Karpas-422 (cell line): ENCODE results near the gene CRELD1. TPM values are rescaled to one million over a fixed set of nuclear protein-coding genes. Genes with fewer than 3 reads are reported as not detected.
A peak's percentile ranks its signal among the peaks of the same experiment; 100 is the strongest.

Source experiments
- DNase-seq: peaks from one replicate; pipeline ENCODE4 v3.0.0-alpha.2; 2015
- H2AFZ ChIP-seq: fragments of 200-600 bp; sonication (generic); 2 replicates; pipeline ENCODE4 v1.6.1; 2014; ENCODE audit warnings: antibody characterized with exemption, low read length, mixed read lengths
- H3K27ac ChIP-seq: fragments of 200-600 bp; sonication (generic); 2 replicates; pipeline ENCODE4 v1.5.1; 2014; ENCODE audit warnings: mild to moderate bottlenecking, low read length, moderate library complexity
- H3K27me3 ChIP-seq: fragments of 200-600 bp; sonication (generic); 2 replicates; pipeline ENCODE4 v1.6.1; 2014; ENCODE audit warnings: low read length, mixed read lengths
- H3K36me3 ChIP-seq: fragments of 200-600 bp; sonication (generic); 2 replicates; pipeline ENCODE4 v1.6.1; 2014; ENCODE audit warnings: low read length, mixed read lengths; ENCODE audit not compliant: insufficient read depth
- H3K4me1 ChIP-seq: fragments of 200-600 bp; sonication (generic); 2 replicates; pipeline ENCODE4 v1.6.1; 2014; ENCODE audit warnings: mild to moderate bottlenecking, low read length, mixed read lengths
- H3K4me2 ChIP-seq: fragments of 200-600 bp; sonication (generic); 2 replicates; pipeline ENCODE4 v1.6.1; 2014; ENCODE audit warnings: low read length, low read depth, mild to moderate bottlenecking; ENCODE audit not compliant: poor library complexity, severe bottlenecking
- H3K4me3 ChIP-seq: fragments of 200-600 bp; sonication (generic); 2 replicates; pipeline ENCODE4 v1.5.1; 2014; ENCODE audit warnings: mild to moderate bottlenecking, antibody characterized with exemption, low read length, mixed read lengths
- H3K79me2 ChIP-seq: fragments of 200-600 bp; sonication (generic); 2 replicates; pipeline ENCODE4 v1.6.1; 2014; ENCODE audit warnings: mild to moderate bottlenecking, low read length, mixed read lengths
- H3K9ac ChIP-seq: fragments of 200-600 bp; sonication (generic); 2 replicates; pipeline ENCODE4 v1.6.0; 2014; ENCODE audit warnings: low read length
- H3K9me2 ChIP-seq: fragments of 200-600 bp; sonication (generic), shearing (Covaris generic); replicated peaks from 2 replicates; pipeline ENCODE4 v1.6.0; 2014; ENCODE audit warnings: mild to moderate bottlenecking, low read length, moderate library complexity; ENCODE audit not compliant: insufficient read depth
- H3K9me3 ChIP-seq: fragments of 300-700, 200-600 bp; sonication (generic); 2 replicates; pipeline ENCODE4 v1.6.1; 2014; ENCODE audit warnings: low read length, mixed read lengths
- H4K20me1 ChIP-seq: fragments of 200-600 bp; sonication (generic); 2 replicates; pipeline ENCODE4 v1.6.1; 2014; ENCODE audit warnings: mild to moderate bottlenecking, antibody characterized with exemption, low read length, low read depth; ENCODE audit not compliant: insufficient read depth
- total RNA-seq: library from RNA; depleted of rRNA; stranded (reverse); fragments of >200 nt; shearing (Covaris generic); gene quantifications from 2 replicates; pipeline ENCODE4 v1.2.3, GENCODE V29; 2014; ENCODE audit warnings: low replicate concordance

The CRELD1 gene
- total RNA-seq, 1 experiment from 2014 or later: 5.6 TPM

DNA sequence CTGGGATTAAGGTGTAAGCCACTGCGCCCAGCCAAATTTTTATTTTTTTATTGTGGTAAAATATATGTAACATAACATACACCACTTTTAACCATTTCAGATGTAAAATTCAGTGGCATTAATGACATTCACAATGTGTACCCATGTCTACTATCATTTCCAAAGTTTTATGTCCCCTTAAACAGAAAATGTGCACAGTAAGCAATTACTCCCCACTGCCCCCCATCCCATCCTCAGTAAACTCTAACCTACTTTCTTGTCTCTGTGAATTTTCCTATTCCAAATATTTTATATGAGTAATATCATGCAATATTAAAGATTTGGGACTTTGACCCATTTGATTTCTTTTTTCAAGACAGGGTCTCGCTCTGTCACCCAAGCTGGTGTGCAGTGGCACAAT is 33.2 kb downstream of the CRELD1 start:
- no peak overlapping the region for H3K4me3 ChIP-seq
- H3K36me3 ChIP-seq: peaks cover 18% of the 10 kb centered on the region
- no peak overlapping the region for H3K27ac ChIP-seq
- no peak overlapping the region for H2AFZ ChIP-seq
- H3K4me1 ChIP-seq: no peaks in the 10 kb centered on the region
- H3K9ac ChIP-seq: no peak overlapping the region
- H3K4me2 ChIP-seq: no peak overlapping the region
- no peaks in the 10 kb centered on the region for H3K9me3 ChIP-seq
- no peaks in the 10 kb centered on the region for H4K20me1 ChIP-seq
- H3K27me3 ChIP-seq: no peaks in the 10 kb centered on the region
- H3K9me2 ChIP-seq: no peaks in the 10 kb centered on the region
- H3K79me2 ChIP-seq: no peaks in the 10 kb centered on the region
- DNase-seq: no peak

DNA sequence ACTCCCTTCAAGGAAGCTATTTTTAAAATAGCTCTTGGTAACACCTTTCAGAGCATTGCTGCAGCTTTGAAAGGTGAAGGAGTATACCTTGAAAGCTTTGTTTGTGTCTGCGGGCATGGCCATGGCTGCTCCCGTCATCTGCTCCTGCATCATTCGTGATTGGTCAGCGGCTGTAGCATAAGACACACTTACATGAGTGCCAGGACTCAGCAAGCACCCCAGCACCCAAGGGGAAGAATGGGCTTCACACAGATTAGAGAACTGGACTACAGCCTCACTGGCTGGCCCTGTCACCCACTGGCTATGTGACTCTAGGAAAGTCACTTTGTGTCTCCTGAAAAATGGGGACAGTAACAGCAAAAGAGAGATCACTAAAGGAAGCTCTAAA is 36.0 kb downstream of the CRELD1 start:
- no peak for DNase-seq
- Histone ChIP-seq H3K9me2 (no peaks in the 10 kb centered on the region), H4K20me1 (no peaks in the 10 kb centered on the region), H3K4me2 (no peak overlapping the region), H3K27me3 (no peaks in the 10 kb centered on the region), H3K4me3 (no peak overlapping the region), H3K79me2 (no peaks in the 10 kb centered on the region), H3K27ac (no peak overlapping the region), H3K4me1 (no peaks in the 10 kb centered on the region), H3K36me3 (peaks cover 23% of the 10 kb centered on the region), H3K9ac (no peak overlapping the region), H3K9me3 (no peaks in the 10 kb centered on the region), H2AFZ (no peak overlapping the region)

DNA sequence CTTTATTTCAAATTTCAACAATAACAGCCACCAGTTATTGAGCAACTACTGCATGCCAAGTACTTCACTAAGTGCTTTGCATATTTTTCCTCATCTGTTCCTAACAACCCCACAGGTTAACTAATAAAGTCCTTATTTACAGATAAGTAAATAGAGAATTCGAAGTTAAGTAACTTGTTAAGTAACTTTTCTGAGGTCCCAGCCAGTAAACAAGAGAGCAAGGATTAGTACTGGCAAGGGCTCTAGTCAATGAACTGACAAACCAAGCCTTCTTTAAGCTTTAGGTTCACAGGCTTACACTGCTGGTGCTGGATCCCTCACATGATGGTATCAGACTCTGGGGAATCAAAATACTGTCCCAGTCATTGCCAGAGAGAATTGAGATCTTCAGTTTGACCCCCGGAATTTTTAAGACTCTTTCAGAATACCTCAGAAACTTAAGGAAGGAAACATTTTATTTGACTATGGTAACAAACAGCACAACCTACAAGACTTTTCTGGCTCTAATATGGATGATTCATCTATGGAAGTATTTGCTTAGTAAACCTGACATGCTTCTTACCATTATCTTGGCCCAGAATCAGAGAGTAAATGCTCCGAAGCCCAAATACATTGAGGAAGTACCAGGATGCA is 36.5 kb downstream of the CRELD1 start:
- no peak overlapping the region for H3K9ac ChIP-seq
- no peak for DNase-seq
- no peaks in the 10 kb centered on the region for H3K27me3 ChIP-seq
- H3K4me3 ChIP-seq: no peak overlapping the region
- H3K27ac ChIP-seq: no peak overlapping the region
- no peaks in the 10 kb centered on the region for H3K9me2 ChIP-seq
- no peaks in the 10 kb centered on the region for H3K9me3 ChIP-seq
- H3K4me1 ChIP-seq: no peaks in the 10 kb centered on the region
- H3K4me2 ChIP-seq: no peak overlapping the region
- H4K20me1 ChIP-seq: no peaks in the 10 kb centered on the region
- H3K36me3 ChIP-seq: peaks cover 23% of the 10 kb centered on the region
- H3K79me2 ChIP-seq: no peaks in the 10 kb centered on the region
- H2AFZ ChIP-seq: no peak overlapping the region

- Histone ChIP-seq H3K79me2 (peaks cover 24% of the 10 kb centered on the region), H3K9me3 (no peaks in the 10 kb centered on the region), H4K20me1 (no peaks in the 10 kb centered on the region), H2AFZ (no peak overlapping the region), H3K4me3 (no peak overlapping the region), H3K9ac (no peak overlapping the region), H3K4me2 (no peak overlapping the region), H3K36me3 (peaks cover 12% of the 10 kb centered on the region; the same call in 1 of the 2 replicates), H3K27ac (no peak overlapping the region), H3K4me1 (no peaks in the 10 kb centered on the region), H3K27me3 (no peaks in the 10 kb centered on the region), H3K9me2 (no peaks in the 10 kb centered on the region)
- no peak for DNase-seq
Measured at GRCh38 chr3:9976721-9977709, 43.4 kb downstream of the CRELD1 start.

DNA sequence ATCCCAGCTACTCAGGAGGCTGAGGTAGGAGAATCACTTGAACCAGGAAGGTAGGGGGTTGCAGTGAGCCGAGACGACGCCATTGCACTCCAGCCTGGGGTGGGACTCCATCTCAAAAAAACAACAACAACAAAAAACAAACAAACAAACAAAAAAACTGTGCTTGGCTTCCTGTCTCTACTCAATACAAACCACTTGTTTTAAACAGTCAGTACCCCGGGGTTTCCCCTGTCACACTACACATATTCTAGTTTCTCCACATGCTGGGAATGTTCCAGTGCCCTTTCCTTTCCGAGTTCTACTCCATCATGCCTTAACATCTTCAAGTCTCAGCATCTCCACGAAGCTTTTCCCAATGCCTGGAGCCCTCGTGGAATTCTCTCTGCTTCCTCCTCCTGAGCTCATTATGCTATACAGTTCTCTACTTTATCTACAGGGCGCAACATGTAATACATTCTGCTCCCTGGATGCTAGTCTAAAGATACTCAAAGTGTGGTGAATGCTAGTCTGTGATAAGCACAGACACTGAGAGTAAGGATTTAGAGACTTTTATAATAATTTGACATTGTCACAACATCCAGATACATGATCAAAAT is 45.2 kb downstream of the CRELD1 start:
- DNase-seq: no peak
- Histone ChIP-seq H3K9me3 (no peaks in the 10 kb centered on the region), H3K4me2 (no peak overlapping the region), H4K20me1 (no peaks in the 10 kb centered on the region), H3K79me2 (peaks cover 39% of the 10 kb centered on the region), H3K9me2 (no peaks in the 10 kb centered on the region), H3K4me1 (no peaks in the 10 kb centered on the region), H2AFZ (no peak overlapping the region), H3K36me3 (peaks cover 12% of the 10 kb centered on the region; the same call in 1 of the 2 replicates), H3K4me3 (no peak overlapping the region), H3K27ac (no peak overlapping the region), H3K9ac (no peak overlapping the region), H3K27me3 (no peaks in the 10 kb centered on the region)

DNA sequence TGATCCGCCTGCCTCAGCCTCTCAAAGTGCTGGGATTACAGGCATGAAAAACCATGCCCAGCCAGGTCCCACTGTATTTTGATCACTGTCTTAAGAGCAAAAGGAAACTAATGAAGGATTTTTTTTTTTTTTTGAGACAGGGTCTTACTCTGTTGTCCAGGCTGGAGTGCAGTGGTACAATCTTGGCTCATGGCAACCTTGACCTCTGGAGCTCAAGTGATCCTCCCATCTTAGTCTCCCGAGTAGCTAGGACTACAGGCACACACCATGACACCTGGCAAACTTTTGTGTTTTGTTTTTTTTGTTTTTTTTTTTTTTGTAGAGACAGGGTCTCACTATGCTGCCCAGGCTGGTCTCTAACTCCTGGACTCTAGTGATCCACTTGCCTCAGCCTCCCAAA is 46.6 kb downstream of the CRELD1 start:
- Histone ChIP-seq H3K9me2 (no peaks in the 10 kb centered on the region), H3K4me2 (no peak overlapping the region), H3K79me2 (peaks cover 47% of the 10 kb centered on the region), H3K36me3 (peaks cover 7% of the 10 kb centered on the region; the same call in 1 of the 2 replicates), H2AFZ (no peak overlapping the region), H3K27me3 (no peaks in the 10 kb centered on the region), H3K9ac (no peak overlapping the region), H3K9me3 (no peaks in the 10 kb centered on the region), H3K4me1 (peaks cover 6% of the 10 kb centered on the region), H3K4me3 (no peak overlapping the region), H3K27ac (no peak overlapping the region), H4K20me1 (no peaks in the 10 kb centered on the region)
- DNase-seq: no peak

DNA sequence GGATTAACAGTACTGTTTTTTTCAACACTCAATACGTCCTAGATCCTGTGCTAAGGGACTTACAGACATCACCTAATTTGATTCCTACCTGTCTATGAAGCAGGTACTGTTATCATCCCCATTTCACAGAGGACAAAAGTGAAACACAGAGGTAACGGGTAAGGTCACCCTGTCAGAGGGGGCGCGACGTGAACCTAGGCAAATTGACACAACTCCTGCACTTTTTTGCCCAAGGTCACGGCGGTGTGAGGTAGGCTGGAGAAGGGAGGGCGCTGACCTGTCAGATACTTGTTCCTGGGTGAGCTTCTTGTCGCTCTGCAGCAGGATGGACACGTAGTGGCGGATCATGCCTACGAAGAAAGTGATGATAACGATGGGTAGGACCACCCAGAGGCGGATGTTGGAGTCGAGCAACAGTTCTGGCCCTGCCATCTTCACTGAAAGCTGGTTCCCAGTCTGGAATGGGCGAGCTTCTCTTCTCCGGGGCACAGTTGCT is 52.6 kb downstream of the CRELD1 start:
- H2AFZ ChIP-seq: peak overlapping the region; percentile 21; the same call in 1 of the 2 replicates
- no peaks in the 10 kb centered on the region for H3K9me2 ChIP-seq
- DNase-seq: no peak
- peaks cover 24% of the 10 kb centered on the region for H3K4me1 ChIP-seq
- peak overlapping the region; percentile 81 for H3K9ac ChIP-seq
- H3K36me3 ChIP-seq: no peaks in the 10 kb centered on the region; the same call in 1 of the 2 replicates
- H3K27ac ChIP-seq: no peak overlapping the region
- H3K79me2 ChIP-seq: peaks cover 73% of the 10 kb centered on the region
- no peaks in the 10 kb centered on the region for H3K9me3 ChIP-seq
- no peaks in the 10 kb centered on the region for H3K27me3 ChIP-seq
- H3K4me2 ChIP-seq: peak overlapping the region; percentile 94
- H3K4me3 ChIP-seq: peak overlapping the region; percentile 100
- peaks cover 6% of the 10 kb centered on the region; the same call in 1 of the 2 replicates for H4K20me1 ChIP-seq
